NCI-H510A (cell line): ENCODE measurements around the gene CNOT6.
"Not testable (repeated sequence)": the region's sequence is repeated elsewhere in the genome, so short reads cannot be mapped to it uniquely, and the experiment has no call there.

Source experiments
- DNase-seq: peaks from one replicate; lab custom pipeline; 2025; lab: John Stamatoyannopoulos, UW

CNOT6 gene

DNA sequence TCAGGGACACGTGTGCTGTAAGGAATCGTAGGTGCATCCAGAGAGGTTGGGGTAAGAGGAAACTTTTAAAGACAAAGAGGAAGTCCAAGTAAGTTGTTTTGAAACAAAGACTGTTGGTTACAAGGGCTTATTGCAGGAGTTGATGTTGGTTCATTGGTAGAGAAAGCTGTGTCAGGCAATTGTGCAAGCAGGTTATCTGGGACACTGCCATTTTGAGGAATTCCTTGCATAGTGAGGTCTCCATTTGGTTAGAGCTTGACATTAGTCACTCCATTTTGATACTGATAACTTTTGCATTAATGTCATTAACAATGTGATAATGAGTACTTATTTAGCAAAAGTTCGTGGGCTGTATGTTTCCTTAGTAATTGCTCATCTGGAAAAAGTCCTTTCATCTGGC lies 24.9 kb downstream of the CNOT6 start:
- no peak for DNase-seq

DNA sequence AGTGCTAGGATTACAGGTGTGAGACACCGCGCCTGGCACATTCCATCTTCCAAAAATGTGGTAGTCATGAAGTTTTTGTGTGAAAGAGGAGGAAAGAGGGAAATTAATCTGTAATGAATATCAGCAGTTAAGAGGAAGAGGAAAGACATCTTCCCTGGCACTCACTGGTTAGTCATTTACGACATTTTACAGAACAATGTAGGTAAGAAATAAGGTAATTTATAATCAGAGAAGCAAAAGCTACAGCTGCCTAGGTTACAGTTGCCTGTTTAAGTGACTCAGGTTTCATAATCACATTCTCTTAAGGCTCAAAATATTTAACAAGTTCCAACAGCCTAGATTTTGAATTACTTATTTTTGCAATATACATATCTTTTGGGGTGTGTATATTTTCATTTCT lies 26.9 kb downstream of the CNOT6 start:
- DNase-seq, result no peak

DNA sequence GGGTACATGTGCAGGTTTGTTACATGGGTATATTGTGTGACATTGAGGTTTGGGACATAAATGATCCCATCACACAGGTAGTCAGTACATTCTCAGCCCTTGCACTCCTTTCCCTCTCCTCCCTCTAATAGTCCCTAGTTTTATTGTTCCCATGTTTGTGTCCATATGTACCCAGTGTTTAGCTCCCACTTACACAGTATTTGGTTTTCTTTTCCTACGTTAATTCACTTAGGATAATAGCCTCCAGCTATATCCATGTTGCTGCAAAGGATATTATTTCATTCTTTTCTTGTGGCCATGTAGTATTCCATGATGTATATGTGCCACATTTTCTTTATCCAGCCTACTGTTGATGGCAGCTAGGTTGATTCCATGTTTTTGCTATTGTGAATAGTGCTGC lies 27.4 kb downstream of the CNOT6 start:
- DNase-seq, result no peak

DNA sequence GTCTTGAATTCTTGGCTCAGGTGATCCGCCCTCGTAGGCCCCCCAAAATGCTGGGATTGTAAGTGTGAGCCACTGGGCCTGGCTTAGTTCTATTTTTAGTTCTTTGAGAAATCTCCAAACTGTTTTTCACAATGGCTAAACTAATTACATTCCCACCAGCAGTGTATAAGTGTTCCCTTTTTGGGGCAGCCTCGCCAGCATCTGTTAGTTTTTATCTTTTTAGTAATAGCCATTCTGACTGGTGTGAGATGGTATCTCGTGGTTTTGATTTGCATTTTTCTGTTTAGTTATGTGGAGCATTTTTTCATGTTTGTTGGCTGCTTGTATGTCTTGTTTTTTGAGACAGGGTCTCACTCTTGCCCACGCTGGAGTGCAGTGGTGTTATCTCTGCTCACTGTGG lies 28.2 kb downstream of the CNOT6 start:
- DNase-seq, result no peak

- no peak for DNase-seq
Measured at GRCh38 chr5:180523629-180524466, 29.7 kb downstream of the CNOT6 start.

DNA sequence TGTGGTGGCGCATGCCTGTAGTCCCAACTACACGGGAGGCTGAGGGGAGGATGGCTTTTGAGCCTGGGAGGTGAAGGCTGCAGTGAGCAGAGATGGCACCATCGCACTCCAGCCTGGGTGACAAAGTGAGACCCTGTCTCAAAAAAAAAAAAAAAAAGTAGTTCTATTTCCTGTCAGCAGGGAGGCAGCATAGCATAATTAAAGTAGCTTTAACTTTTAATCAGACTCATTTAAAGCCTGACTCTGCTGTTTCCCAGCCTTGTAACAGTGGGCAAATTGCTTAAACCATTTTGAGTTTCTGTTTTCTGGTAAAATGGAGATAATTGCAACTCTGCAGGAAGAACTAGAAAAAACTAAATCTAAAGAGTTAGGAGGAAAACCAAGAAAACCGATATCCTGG lies 31.2 kb downstream of the CNOT6 start:
- DNase-seq, result no peak

DNA sequence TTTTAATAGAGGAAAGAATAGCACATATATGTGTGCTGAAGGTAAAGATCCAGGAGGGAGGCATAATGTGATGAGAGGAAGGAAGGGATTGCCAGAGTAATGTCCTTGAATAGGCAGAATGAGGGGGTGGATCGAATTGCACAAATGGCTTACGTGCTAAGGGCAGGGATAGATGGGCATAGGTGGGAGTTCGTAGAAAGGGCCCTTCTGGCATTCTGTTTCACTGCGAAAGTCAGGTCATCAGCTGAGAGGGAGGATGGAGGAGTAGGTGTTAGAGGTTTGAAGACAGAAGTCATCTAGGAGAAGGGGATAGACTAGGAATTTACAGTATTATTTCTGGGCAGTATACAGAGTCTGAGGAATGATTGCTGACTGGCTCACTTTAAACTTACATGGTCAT lies 32.1 kb downstream of the CNOT6 start:
- no peak for DNase-seq

DNA sequence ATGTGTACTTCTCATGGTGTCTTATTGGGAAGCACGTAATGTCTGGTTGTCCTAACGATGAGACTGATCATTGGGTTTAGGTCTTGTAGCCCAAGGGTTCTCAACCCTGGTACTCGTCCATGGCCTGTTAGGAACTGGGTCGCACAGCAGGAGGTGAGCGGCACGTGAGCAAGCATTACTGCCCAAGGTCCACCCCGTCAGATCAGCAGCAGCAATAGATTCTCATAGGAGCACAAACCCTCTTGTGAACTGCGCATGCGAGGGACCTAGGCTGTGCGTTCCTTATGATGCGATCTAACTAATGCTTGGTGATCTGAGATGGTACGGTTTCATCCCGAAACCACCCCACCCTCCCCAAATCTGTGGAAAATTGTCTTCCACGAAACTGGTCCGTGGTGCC lies 33.5 kb downstream of the CNOT6 start:
- no peak for DNase-seq

GRCh38 chr5:180531036-180531585 lies 36.9 kb downstream of the CNOT6 start:
- DNase-seq, result not testable (repeated sequence)

GRCh38 chr5:180532268-180532667 lies 38.1 kb downstream of the CNOT6 start:
- DNase-seq, result no peak

- DNase-seq, result no peak
Measured at GRCh38 chr5:180533845-180534244, 39.7 kb downstream of the CNOT6 start.

- DNase-seq, result no peak
Measured at GRCh38 chr5:180535573-180535972, 41.4 kb downstream of the CNOT6 start.

DNA sequence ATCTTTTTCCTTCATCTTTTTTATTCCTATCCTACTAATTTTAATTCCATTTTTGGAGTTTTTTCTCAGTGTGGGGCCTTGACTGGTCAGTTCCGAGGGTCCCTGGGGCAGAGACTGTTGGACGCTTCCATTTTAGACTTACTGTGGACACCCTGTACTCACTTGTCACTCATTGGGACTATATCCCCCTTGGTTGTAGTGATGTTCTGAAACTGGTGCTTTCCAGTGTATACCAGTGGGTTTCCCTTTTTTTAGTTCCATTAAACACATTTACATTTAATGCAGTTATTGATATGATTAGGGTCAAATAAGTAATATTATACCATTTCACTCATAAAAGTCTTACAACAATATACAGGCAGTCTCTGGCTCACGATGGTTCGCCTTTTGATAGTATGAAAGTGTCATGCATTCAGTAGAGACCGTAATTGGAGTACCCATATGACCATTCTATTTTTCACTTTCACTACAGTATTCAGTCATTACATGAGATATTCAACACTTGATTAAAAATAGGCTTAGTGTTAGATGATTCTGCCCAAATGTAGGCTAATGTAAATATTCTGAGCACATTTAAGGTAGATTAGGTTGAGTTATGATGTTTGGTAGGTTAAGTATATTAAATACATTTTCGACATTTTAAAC lies 46.0 kb downstream of the CNOT6 start:
- DNase-seq, result no peak

GRCh38 chr5:180541710-180542109 lies 47.5 kb downstream of the CNOT6 start:
- no peak for DNase-seq

DNA sequence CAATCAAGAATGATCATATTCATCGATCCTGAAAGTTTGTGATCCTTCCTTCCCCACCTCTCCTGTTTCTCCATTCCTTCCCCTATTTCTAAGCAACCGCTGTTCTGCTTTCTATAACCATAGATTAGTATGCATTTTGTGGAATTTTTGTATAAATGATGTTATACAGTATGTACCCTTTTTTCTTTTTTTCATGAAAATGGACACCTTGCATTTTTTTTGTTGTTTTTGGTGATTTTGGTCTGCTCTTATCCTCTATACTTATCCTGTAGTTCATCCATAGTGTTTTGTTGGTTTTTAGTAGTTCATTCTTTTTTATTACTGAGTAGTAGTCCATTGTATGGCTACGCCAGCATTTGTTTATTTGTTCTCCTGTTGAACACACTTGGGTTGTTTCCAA lies 51.1 kb downstream of the CNOT6 start:
- DNase-seq, result no peak

DNA sequence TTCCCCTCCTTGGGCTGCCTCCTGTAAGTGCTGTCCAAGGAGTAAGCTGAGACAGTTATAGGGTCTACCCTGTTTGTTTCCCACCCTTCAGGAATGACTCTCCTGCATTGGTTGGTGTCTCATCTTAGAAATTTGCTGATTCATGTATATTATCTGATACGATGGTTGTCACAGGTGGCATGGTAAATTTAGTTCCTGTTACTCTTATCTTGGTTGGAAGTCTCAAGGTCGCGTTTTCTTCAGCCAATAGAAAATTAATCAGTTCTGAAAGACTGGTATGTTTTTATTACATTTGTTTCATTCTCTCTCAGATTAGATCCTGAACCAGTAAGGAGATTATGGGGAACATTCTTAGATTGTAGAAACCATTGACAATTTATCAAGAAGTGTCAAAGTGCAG lies 54.4 kb downstream of the CNOT6 start:
- no peak for DNase-seq

GRCh38 chr5:180553530-180553929 lies 59.4 kb downstream of the CNOT6 start:
- DNase-seq, result no peak

DNA sequence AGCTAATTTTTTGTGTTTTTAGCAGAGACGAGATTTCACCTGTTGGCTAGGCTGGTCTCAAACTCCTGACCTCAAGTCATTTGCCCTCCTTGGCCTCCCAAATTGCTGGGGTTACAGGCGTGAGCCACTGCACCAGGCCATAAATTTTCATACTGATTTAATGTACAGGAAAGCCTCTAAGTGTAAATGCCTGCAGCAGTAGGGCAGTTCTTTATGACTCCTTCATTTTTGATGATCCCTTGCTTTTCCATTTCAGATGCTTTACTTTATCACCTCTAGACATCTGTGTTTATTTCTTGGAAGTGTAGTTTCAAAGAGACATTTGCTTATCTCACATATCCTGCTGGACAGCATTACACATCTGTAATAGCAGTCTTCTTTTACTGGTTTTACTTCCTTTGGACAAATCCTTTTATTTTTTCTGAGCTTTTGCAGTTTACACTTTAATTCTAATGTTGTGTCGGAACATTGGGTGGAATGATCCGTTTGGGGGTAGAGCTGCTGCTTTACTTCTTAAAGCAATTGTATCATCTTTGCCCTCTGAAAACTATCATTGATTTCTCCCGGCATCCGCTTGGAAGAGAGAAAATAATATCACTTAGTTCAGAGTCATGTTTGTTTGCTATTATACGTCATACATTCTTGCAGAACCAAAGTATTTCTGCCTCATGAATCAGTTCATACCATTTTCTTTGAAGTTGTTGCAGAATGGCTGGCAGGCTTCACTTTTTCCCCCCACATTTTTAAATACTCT lies 61.2 kb downstream of the CNOT6 start:
- no peak for DNase-seq

DNA sequence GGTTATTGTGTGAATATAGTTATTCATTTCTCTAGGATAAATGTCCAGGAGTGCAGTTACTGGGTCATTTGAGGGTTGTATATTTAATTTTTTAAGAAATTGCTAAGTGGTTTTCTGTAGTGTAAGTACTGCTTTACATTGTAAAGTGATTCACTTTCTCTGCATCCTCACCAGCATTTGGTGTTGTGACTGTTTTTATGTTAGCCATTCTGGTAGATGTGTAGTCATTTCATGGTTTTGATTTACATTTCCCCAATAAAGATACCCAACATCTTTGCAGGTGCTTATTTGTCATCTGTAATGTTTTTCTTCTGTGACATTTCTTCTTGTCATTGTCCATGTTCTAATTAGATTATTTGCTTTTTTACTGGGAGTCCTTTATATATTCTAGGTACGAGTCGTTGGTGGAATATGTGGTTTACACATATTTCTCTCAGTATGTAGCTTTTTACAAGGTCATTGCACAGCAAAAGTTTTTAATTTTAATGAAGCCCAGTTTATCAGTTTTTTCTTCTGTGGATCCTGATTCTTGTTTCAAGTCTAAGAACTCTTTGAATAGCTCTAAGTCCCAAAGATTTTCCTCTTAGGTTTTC lies 63.1 kb downstream of the CNOT6 start:
- no peak for DNase-seq

- no peak for DNase-seq
Measured at GRCh38 chr5:180558232-180558631, 64.1 kb downstream of the CNOT6 start.

DNA sequence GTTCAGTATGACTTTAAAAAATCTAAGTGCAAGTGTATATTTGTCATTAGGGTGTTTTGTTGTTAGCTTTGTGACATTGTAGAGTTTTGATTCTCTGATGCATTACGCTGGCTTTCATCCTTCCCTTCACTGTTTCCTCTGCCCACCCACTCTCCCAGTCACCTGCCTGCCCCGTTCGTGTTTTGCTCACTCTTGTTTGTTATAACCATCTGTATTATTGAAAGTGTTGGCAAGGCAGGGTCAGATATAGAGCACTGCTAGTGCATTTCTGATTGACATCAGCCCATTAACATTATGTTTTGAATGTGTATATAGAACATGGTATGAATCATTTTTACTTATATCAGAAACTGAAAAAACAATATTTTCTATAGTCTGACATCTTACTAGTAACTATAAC lies 69.8 kb downstream of the CNOT6 start:
- no peak for DNase-seq

DNA sequence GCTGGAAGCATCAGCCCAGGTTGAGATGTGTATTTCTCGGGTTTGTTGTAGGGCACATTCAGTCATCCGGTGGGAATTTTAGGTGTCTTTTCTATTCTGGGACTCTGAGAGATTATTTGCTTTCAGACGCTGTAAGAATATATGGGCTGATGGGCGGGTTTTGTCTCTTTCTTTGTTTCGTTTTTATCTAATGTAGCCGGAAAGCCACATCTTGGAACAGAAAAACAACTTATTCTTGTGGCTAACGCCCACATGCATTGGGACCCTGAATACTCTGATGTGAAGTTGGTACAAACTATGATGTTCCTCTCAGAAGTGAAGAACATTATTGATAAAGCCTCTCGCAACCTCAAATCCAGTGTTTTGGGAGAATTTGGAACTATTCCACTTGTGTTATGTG lies 74.7 kb downstream of the CNOT6 start:
- no peak for DNase-seq
